LNCaP clone FGC (cell line): ENCODE measurements around the gene RAB1B.

Experiments
- DNase-seq: peaks from one replicate; pipeline ENCODE4 v3.0.0-alpha.2; 2011; ENCODE audit warnings: low read depth
- H3K4me3 ChIP-seq: 2 replicates; pipeline ENCODE4 v1.5.1; 2011; ENCODE audit warnings: mild to moderate bottlenecking, low read depth, low read length, control low read depth
- CTCF ChIP-seq: IDR thresholded peaks from 2 replicates; pipeline ENCODE4 v1.5.1; 2012; ENCODE audit warnings: mild to moderate bottlenecking; ENCODE audit not compliant: control insufficient read depth, insufficient read depth; ENCODE audit errors: extremely low read depth

The RAB1B gene

GRCh38 chr11:66283461-66284105, 15.1 kb downstream of the RAB1B start:
- no peak for TF ChIP-seq CTCF
- no peak for DNase-seq
- H3K4me3 ChIP-seq: no peak overlapping the region

- no peak overlapping the region for H3K4me3 ChIP-seq
- no peak for DNase-seq
- TF ChIP-seq CTCF: no peak
These were observed 16.2 kb downstream of the RAB1B start for GRCh38 chr11:66284526-66285078.

GRCh38 chr11:66285250-66285947, 17.0 kb downstream of the RAB1B start:
- no peak for TF ChIP-seq CTCF
- no peak overlapping the region for H3K4me3 ChIP-seq
- DNase-seq: no peak

GRCh38 chr11:66286699-66287098, 18.3 kb downstream of the RAB1B start:
- no peak for DNase-seq
- TF ChIP-seq CTCF: no peak

GRCh38 chr11:66287211-66287888, 18.9 kb downstream of the RAB1B start:
- TF ChIP-seq CTCF: no peak
- no peak for DNase-seq

More at GRCh38 chr11:66286699-66287098, 18.3 kb downstream of the RAB1B start:
- no peak overlapping the region for H3K4me3 ChIP-seq

GRCh38 chr11:66287889-66288670, 19.6 kb downstream of the RAB1B start:
- no peak for TF ChIP-seq CTCF
- no peak for DNase-seq
- peak overlapping the region; percentile 85 for H3K4me3 ChIP-seq

More at GRCh38 chr11:66287211-66287888, 18.9 kb downstream of the RAB1B start:
- H3K4me3 ChIP-seq: peak overlapping the region; percentile 85
